Sigmoid colon (tissue), 4 donors: Measurements from ENCODE around the gene SEMA4C.

Experiments used
- EP300 ChIP-seq, 4 donors: sonication (generic); formaldehyde crosslinking; IDR thresholded peaks; one replicate each; pipeline ENCODE4 v1.6.1; 2017; ENCODE audit warnings: antibody characterized with exemption in 4 of 4
- POLR2A ChIP-seq, 2 donors: fragments of 450-650 bp; IDR thresholded peaks; one replicate each; pipeline ENCODE4 v1.6.1; 2016; ENCODE audit warnings: antibody characterized with exemption in 2 of 2, mild to moderate bottlenecking in 2 of 2, moderate library complexity in 2 of 2
- POLR2AphosphoS5 ChIP-seq, 4 donors: sonication (generic); formaldehyde crosslinking; IDR thresholded peaks; one replicate each; pipeline ENCODE4 v1.6.1; 2017; ENCODE audit warnings: antibody characterized with exemption in 4 of 4
- TF ChIP-seq, protein P1 (sequence below), 4 experiments: fragments of 450-650 bp in 3 of 4; fragments of 200-600 bp in 1 of 4; IDR thresholded peaks; one replicate each; pipeline ENCODE4 v1.5.1; 2016 to 2019; ENCODE audit warnings: antibody characterized with exemption in 4 of 4, mild to moderate bottlenecking in 3 of 4, moderate library complexity in 2 of 4

DNA sequence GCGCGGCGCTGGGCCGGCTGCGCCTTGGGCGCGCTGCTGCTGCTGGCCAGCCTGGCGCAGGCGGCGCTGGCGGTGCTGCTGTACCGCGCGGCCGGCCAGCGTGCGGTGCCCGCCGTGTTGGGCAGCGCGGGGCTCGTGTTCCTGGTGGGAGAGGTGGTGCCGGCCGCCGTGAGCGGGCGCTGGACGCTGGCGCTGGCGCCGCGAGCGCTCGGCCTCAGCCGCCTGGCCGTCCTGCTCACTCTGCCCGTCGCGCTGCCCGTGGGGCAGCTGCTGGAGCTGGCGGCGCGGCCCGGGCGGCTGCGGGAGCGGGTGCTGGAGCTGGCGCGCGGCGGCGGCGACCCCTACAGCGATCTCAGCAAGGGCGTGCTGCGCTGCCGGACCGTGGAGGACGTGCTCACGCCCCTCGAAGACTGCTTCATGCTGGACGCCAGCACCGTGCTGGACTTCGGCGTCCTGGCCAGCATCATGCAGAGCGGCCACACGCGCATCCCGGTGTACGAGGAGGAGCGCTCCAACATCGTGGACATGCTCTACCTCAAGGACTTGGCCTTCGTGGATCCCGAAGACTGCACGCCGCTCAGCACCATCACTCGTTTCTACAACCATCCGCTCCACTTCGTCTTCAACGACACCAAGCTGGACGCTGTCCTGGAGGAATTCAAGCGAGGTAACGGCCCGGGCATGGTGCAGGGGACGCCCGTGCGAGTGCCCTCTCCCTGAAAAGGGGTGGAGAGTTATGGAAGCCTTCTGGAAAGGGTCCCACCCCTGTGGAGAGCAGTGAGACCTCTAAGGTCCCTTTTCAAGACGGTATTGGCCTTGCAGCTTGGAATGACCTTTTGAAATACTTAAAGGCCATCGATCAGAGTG lies 52.8 kb downstream of the SEMA4C start:
- TF ChIP-seq, protein P1, sequence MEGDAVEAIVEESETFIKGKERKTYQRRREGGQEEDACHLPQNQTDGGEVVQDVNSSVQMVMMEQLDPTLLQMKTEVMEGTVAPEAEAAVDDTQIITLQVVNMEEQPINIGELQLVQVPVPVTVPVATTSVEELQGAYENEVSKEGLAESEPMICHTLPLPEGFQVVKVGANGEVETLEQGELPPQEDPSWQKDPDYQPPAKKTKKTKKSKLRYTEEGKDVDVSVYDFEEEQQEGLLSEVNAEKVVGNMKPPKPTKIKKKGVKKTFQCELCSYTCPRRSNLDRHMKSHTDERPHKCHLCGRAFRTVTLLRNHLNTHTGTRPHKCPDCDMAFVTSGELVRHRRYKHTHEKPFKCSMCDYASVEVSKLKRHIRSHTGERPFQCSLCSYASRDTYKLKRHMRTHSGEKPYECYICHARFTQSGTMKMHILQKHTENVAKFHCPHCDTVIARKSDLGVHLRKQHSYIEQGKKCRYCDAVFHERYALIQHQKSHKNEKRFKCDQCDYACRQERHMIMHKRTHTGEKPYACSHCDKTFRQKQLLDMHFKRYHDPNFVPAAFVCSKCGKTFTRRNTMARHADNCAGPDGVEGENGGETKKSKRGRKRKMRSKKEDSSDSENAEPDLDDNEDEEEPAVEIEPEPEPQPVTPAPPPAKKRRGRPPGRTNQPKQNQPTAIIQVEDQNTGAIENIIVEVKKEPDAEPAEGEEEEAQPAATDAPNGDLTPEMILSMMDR (IDR thresholded peaks at IDR 0.05) = no peak
- TF ChIP-seq EP300 (IDR thresholded peaks at IDR 0.05) (no peak), POLR2AphosphoS5 (IDR thresholded peaks at IDR 0.05) (no peak), POLR2A (IDR thresholded peaks at IDR 0.05) (no peak)
